GM21367 (cell line): ENCODE results near the gene NACC1.

Experiments
- ATAC-seq: cut with Tn5 transposase; IDR thresholded peaks from one replicate; pipeline ENCODE4 v1.9.1; 2021; ENCODE audit not compliant: unreplicated experiment

Gene NACC1

GRCh38 chr19:13099073-13099999 lies 18.7 kb upstream of the NACC1 start:
- no peak for ATAC-seq

DNA sequence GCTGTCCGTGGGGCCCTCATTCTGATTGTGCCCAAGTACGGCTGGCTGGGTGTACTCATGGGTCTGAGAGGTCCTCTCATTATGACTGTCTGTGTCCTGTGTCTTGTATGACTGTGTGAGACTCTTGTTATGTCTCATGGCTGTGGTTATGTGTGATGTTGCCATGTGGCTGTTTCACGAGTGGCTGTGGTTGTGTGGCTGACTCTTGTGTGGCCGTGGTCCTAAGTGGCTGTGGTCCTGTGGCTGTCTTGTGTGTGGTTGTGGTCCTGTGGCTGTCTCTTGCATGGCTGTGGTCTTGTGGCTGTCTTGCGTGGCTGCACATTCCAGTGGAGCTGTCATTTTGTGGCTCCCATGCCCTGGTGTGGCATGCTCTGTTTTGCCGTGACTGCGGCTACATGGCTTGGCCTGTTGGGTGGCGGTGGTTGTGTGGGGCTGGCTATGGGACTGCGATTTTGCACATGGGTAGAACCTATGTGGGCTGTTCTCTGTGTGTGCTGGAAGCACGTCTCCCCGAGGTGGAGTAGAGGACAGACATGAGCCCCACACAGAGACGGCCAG lies 18.0 kb upstream of the NACC1 start:
- ATAC-seq = no peak

DNA sequence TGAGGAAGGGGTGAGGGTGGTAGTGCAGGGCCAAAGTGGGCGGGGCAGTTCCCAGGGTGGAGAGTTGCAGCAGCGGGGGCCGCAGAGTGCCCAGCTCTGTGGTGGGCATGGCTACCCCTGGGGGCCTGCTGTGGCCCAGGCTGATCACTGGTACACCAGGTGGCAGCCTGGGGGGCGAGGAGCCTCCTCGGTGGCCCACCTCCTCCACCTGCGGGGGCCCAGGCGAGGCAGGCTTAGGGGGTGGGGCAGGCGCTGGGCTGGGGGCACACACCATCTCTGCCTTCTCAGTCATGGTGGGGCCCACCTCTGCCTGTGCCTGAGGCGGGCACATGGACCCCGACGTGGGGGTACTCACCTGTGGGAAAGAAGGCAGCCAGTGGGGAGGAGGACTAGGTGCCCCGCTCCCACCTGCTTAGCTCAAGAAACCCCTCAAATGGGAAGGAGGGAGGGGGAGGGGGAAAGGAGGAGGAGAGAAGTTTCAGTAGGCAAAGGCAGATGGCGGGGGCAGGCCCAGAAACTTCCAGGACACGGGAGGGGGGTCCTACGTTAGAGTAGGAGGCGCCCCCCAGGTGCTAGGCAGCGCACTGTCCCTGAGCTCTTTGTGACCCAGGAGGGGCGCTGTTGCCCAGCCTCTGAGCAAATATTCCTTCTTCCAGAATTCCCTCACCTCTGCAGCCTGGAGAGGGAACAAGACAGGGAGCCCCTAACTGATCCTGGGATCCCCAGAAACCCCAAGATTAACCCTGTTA lies 17.0 kb upstream of the NACC1 start:
- ATAC-seq = no peak

DNA sequence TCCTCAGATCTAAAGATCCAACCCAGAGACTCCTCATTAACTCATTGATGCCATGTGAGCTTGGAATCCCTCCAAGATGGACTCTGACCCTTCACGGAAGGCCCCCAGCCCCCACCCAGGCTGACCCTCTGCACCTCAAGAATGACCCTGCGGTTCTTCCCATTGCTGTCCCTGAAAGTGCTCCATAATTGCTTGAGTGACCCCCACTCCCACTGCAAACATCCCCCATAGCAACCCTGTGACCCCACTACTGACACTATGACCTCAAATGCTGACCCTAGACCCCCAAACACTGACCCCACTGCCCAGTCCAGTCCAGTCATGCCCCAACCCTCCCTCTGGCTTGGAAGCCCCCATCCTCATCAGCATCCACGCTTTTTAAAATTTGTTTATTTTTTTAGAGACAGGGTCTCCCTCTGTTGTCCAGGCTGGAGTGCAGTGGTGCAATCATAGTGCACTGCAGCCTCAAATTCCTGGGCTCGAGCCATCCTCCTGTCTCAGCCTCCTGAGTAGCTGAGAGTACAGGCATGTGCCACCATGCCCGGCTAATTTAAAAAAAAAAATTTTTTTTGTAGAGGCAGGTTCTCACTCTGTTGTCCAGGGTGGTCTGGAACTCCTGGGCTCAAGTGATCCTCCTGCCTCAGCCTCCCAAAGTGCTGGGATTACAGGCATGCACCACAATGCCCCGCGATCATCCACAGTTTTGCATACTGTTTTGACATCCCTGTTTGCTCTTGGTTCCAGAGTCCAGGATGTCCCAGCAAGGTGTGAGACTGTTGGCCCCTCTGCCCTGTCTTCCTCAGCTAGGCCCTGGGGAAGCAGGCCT lies 16.3 kb upstream of the NACC1 start:
- ATAC-seq = no peak

DNA sequence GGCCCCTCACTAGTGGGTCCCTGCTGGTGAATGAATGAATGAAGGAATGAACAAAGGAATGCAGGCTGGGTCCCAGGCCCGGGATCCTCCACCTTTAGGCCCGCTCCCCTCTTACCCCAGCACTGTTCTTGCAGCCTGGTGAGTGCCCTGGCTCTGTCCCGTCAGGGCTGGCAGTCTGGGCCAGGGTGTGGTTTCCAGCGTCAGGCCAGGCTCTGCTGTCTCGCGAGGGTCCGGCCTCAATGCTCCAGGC lies 15.7 kb upstream of the NACC1 start:
- ATAC-seq = no peak

GRCh38 chr19:13102666-13103580 lies 15.1 kb upstream of the NACC1 start, which contains the start of gene LYL1:
Gene LYL1, minus strand, starts transcription at chr19:13102858. Its CDS starts 1,687 bp downstream, at chr19:13101171.
- no peak for ATAC-seq

GRCh38 chr19:13103581-13104359 lies 14.3 kb upstream of the NACC1 start:
- no peak for ATAC-seq

GRCh38 chr19:13104360-13104847 lies 13.7 kb upstream of the NACC1 start:
- ATAC-seq = peak; percentile 28

GRCh38 chr19:13104848-13105711 lies 13.0 kb upstream of the NACC1 start:
- no peak for ATAC-seq

- no peak for ATAC-seq
These were observed 8.5 kb upstream of the NACC1 start for GRCh38 chr19:13109361-13110098.

DNA sequence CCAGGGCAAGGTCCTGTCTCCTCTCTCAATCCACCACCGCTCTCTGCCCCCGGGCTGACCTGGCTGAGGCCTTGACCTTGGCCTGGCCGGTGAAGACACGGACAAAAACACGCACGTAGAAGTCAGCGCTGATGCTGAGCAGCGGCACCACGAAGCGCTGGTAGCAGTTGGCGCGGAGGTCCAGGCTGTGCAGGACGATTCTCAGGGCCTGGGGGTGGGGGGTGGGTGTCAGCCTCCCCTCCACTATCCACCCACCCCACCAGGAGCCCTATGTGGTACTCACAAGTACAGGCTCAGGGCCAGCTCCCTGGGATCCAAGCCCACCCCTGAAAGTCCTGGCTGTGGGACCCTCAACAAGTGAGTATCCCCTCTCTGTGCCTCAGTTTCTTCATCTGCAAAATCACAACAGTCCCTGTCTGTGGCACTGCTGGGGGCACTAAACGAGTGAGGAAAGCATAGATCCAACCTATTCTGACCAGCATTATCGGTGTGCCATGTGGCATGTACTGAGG lies 7.9 kb upstream of the NACC1 start:
- ATAC-seq = no peak

GRCh38 chr19:13112555-13112954 lies 5.5 kb upstream of the NACC1 start:
- ATAC-seq = no peak

GRCh38 chr19:13115936-13116281 lies 2.2 kb upstream of the NACC1 start:
- ATAC-seq = no peak

- no peak for ATAC-seq
These were observed 1.5 kb upstream of the NACC1 start, which contains the start of gene TRMT1 for GRCh38 chr19:13116282-13117175. Gene TRMT1, minus strand, starts transcription at chr19:13116740. Its CDS starts 341 bp downstream, at chr19:13116399.

- no peak for ATAC-seq
These were observed 790 bp upstream of the NACC1 start for GRCh38 chr19:13117176-13117771.
